COLO668 (cell line): ENCODE results near the gene DDX19B.
A peak's percentile ranks its signal among the peaks of the same experiment; 100 is the strongest.
"Not testable (repeated sequence)": the region's sequence is repeated elsewhere in the genome, so short reads cannot be mapped to it uniquely, and the experiment has no call there.

Experiments
- DNase-seq: peaks from one replicate; lab custom pipeline; 2025; ENCODE audit not compliant: unreplicated experiment; lab: John Stamatoyannopoulos, UW

Gene DDX19B

DNA sequence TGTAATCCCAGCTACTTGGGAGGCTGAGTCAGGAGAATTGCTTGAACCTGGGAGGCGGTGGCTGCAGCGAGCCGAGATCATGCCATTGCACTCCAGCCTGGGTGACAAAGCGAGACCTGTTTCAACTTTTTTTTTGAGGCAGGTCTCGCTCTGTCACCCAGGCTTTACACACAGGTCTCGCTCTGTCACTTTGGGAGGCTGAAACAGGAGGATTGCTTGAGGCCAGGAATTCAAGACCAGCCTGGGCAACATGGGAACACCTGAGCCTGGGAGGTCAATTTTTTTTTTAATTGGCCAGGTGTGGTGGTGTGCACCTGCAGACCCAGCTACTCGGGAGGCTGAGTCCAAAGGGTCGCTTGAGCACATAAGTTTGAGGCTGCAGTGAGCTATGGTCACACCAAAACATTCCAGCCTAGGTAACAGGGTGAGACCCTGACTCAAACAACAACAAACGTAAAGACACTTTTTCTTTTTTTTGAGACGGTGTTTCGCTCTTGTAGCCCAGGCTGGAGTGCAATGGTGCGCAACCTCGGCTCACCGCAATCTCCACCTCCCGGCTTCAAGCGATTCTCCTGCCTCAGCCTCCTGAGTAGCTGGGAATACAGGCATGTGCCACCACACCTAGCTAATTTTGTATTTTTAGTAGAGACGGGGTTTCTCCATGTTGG, 11.5 kb upstream of the DDX19B start:
- DNase-seq = not testable (repeated sequence)

DNA sequence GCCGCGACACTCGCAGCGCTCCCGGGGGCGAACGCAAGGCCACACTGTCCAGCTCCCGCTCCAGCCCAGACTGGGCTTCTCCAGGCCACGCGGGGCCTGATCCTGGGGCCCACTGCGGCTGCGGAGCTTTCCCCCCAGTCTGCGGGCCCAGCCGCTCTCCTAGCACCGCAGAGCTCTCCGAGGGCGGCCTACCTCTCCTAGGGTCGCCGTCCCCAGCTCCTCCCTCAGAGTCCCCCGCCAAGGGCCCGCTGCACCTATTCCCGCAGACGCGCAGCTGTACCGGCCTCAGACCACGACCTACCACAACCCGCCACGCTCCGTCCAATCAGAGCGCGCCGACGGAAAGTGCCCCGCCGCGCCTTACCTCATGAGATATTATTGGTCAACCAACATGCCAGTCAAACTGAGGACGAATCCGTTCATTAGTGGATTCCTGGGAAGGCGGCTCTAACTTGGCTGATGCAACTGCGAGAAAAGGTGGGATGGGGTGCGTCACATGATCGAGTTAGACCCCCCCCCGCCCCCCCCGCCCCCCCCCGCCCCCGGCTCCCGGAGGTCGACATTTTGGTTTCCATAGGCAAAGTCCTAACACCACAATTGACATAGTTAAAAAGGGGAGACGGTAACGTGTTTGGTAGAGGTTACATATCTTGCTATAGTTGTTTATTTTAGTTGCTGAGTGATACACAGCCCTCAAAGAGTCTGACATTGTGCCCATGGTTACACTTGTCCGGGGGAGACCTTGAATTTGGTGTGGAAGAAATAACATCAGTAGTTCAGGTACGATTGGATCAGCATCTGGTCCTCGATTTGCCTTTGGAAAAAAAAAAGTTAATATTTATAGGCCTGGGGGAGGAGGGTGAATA, 9.5 kb upstream of the DDX19B start, which contains the start of gene AARS1:
Gene AARS1, minus strand, starts transcription at position 278 of the 866 bp plus-strand sequence. CDS start 6,743 bp downstream, outside the sequence.
- peak; percentile 98 for DNase-seq

DNA sequence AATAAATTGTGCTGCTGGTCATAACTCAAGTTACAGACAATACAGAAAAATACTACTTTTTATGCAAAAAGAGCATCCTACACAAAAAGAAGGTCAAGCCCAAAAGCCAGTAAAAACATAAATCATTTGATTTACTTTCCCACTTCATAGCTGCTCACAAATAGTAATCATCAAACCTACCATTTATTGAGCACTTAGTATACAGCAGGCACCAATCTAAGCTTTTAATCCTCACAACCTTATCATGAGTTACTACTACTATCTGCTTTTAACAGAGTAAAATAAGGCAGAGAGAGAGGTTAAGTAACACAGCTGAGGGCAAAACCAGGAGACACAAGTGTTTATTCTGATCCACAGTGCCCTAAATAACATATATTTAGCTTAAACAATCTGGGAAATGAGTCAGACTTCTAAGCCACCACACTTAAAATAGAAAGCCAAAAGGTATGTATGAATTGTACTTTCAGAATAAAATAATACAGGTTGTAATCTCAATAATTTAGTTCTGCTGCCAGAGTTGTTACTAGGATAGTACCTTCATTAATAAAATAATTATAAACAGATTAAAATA, 8.0 kb upstream of the DDX19B start:
- no peak for DNase-seq

DNA sequence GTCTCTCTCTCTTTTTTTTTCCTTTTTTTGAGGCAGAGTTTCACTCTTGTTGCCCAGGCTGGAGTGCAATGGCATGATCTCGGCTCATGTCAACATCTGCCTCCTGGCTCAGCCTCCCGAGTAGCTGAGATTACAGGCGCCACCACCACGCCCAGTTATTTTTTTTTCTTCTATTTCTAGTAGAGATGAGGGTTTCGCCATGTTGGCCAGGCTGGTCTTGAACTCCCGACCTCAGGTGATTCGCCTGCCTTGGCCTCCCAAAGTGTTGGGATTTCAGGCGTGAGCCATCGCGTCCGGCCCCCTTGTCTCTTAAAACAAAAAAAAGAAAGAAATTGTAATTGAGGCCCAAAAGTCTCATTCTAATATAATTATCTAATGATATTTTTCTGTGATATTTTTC, 6.8 kb upstream of the DDX19B start:
- DNase-seq = not testable (repeated sequence)

DNA sequence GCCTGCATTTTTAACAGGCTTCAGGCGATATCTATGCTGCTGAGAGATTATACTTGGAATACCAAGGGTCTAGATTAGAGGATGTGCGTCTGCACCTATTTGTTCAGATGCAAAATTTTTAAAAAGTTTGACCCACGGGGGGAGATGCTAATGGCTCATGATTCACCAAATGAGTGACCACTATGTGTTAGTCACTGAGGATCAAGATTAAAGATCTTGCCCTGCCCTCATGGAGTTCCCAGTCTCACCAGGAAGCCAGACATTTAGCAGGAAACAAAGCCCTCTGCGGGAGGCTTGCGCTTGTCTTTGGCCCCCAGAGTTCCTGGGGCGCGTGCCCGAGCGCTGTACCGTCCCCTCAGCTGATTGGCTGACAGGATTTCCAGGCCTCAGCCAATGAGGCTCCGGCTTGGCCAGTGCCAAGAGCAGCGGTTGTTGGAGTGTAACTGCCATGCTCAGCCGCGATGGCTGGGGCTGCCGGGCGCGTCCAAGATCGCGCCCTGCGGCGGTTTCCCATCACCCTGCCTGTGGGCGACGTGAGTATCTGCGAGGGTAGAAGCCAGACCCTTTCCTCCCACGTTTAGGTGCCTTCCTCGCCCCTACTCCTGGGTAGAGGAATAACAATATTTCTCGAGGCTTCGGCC, 4.5 kb upstream of the DDX19B start:
- no peak for DNase-seq

DNA sequence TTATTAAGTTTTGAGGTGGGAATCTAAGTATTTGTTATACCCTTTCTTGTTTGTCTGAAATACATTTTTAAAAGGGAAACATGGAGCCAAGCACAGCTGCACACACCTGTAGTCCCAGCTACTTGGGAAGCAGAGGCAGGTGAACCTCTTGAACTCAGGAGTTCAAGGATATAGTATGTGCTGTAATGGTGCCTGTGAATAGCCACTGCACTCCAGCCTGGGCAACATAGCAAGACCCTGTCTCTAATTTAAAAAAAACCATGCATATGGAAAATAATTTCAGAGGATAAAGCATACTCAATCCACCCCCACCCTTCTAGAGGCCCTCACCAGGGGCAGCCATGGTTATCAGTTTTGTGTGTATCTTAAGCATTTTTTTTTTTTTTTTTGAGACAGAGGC, 3.4 kb upstream of the DDX19B start:
- DNase-seq = no peak

DNA sequence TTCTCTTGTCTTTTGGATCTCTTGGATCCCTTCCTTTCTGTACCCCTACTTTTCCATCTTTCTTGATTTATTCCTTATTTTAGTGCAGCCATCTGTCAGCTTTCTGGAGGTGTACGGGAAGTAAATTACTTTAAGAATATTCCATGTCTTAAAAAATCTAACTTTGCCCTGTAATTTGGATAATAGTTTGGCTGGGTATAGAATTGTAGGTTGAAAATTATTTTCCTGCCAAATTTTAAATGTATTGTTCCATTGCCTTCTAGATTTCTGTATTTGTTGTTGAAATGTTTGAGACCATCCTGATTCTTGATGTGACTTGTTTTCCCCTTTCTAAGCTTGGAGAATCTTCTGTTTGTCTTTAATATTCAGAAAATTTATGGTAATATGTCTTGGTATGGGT, 2.1 kb downstream of the DDX19B start:
- no peak for DNase-seq

DNA sequence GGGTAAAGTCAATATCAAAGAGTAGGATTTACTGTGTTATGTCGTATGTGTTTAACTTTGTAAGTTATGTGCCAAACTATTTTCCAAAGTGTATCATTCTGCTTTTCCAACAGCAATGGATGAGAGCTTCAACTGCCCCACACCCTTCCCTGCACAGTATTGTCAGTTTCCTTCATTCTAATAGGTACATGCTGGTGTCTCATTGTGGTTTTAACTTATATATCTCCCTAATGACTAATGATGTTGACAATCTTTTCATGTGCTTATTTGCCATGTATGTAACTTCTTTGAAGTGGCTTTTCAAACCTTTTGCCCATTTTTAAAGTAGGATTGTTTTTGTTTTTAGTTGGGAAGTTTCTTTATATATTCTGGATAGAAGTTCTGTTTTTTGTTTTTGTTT, 3.8 kb downstream of the DDX19B start:
- no peak for DNase-seq

DNA sequence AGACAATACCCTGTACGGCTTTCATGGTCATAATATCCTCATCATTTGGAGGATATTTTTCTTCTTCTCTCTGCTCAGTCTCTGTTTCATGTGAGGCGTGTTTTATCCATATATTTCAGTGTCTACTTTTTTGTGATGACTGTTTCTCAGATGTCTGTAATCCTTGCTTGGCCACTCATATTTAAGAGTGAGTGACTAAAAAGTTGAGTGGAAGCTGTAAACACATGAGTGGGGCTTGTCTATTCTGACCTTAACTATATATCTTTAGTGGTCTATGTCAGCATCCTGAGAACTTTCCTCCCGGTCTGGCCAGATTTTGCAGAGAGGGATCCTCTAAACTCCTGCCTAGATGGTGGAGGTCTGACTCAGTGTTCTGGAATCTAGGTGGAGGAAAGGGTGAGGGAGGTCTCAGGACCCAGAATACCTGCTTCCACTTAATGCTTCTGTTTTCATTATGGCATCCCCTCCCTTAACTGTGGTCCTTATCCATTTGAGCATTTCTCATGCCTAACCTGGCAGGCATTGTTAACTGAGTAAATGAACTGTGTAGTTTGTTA, 6.0 kb downstream of the DDX19B start:
- DNase-seq = no peak

DNA sequence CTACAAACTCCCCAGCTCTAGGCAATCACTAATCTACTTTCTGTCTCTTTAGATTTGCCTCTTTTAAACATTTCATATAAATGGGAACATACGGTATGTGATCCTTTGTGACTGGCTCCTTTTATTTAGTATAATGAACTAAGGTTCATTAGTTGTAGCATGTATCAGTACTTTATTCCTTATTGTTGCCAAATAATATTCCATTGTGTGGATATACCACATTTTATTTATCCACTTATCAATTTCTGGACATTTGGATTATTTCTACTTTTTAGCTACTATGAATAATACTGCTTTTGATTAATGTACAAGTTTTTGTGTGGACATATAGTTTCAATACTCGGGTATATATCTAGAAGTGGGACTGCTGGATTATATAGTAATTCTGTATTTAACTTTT, 7.9 kb downstream of the DDX19B start:
- DNase-seq = no peak

DNA sequence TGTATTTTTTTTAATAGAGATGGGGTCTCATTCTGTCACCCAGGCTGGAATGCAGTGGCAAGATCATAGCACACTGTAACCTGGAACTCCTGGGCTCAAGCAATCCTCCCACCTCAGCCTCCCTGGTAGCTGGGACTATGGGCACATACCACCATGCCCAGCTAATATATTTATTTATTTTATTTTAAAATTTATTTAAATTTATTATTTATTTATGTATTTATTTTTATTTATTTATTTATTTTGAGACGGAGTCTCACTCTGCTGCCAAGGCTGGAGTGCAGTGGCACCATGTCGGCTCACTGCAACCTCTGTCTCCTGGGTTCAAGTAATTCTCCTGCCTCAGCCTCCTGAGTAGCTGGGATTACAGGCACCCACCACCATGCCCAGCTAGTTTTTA, 8.7 kb downstream of the DDX19B start:
- DNase-seq = not testable (repeated sequence)

DNA sequence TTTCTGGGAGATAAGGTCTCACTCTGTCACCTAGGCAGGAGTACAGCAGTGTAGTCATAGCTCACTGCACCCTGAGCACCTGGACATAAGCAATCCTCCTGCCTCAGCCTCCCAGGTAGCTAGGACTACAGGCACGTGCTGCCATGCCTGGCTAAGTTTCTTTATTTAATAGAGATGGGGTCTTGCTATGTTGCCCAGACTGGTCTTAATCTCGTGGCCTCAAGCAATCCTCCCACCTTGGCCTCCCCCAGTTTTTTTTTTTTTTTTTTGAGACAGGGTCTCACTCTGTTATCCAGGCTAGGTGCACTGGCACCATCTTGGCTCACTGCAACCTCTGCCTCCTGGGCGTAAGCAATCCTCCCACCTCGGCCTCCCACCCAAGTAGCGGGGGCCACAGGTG, 21.1 kb downstream of the DDX19B start:
- no peak for DNase-seq

DNA sequence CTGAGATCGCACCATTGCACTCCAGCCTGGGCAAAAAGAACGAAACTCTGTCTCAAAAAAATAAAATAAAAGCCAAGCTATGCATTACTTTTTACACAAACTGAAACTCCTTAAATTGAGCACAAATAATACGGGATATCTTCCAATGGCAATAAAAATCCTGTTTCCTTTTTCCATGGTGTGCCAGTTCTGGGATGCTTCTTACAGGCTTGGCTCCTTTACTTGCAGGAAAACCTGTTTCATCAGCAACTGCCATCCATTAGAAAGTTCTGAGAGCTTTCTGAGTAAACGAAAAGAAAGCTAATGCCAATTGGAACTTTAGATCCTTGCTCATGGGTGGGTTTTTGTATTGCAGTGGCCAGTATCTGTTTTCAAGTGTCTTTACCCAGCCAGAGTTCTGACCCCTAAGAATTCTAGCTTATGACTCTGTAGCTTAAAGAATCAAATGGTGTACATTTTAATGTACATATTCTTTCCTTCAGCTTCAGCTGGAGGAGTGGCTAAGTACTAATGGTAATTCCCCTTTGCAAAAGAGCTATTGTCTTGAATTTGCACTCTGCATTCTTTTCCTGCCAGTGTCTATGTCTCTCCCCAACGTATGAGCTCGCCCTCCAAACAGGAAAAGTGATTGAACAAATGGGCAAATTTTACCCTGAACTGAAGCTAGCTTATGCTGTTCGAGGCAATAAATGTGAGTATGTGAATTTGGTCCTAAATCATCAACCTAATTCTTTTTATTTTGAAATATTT, 26.2 kb downstream of the DDX19B start:
- DNase-seq = no peak

DNA sequence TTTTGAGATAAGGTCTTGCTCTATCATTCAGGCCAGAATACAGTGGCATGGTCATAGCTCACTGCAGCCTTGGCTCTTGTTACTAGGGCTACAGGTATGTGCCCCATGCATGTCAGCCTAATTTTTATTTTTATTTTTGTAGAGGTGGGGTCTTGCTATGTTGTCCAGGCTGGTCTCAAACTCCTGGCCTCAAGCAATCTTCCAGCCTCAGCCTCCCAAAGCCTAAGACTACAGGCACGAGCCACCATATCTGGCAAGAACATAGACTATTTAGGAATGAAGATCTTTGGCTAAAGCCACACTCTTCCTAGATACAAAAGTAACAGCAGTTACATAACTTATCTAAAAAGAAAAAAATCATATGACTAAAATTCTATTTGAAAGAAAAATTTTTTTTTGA, 32.1 kb downstream of the DDX19B start:
- no peak for DNase-seq

DNA sequence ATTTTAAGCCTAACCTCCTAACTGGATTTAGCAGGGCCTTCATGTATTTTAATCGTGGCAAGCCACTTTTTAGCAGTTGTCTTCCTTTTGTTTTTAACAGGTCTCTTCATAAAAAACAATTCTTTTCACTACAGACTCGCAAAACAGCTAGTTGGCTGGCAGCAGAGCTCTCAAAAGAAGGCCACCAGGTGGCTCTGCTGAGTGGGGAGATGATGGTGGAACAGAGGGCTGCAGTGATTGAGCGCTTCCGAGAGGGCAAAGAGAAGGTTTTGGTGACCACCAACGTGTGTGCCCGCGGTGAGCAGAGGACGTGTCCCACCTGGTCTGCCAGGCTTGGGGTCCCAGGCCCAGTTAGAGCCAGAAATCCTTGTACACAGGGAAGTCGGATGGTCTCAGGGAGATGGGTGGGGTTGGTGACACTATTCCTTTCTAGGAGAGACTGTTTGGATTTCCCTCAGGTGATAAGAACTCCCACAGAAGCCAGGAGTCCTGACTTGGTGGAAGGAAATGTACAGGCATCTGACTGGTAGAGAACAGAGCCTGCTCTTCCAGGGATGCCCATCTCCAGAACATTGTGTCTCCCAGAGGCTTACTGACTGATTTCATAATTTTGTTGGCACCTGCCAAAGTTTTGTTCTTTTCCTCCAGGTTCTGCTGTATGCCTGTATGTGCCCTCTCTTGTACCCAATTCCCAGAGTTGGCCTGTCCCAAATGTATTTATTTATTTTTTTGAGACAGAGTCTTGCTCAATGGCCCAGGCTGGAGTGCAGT, 32.8 kb downstream of the DDX19B start:
- no peak for DNase-seq

DNA sequence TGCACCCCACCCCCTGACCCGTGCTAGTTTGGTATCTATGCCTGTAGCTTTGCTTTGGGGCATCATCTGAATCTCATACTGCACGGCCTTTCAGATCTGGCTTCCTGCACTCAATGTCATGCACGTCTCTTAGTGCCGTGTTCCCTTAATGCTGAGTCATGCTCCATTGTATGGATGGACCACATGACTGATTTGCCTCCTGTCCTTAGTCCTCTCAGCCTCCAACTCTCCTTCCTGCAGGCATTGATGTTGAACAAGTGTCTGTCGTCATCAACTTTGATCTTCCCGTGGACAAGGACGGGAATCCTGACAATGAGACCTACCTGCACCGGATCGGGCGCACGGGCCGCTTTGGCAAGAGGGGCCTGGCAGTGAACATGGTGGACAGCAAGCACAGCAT, 33.7 kb downstream of the DDX19B start:
- not testable (repeated sequence) for DNase-seq

DNA sequence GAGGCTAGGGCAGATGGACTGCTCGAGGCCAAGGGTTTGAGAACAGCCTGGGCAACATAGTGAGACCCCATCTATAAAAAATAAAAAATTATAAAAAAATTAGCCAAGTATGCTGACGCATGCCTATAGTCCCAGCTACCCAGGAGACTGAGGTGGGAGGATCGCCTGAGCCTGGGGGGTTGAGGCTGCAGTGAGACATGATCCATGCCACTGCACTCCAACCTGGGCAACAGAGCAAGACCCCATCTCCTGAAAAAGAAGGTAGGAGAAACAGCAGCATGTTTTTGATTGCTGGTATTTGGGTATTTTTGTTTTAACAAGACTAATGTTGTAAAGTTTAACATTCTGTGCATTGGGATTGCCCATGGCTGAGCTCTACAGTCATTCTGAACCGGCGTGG, 38.8 kb downstream of the DDX19B start:
- no peak for DNase-seq

DNA sequence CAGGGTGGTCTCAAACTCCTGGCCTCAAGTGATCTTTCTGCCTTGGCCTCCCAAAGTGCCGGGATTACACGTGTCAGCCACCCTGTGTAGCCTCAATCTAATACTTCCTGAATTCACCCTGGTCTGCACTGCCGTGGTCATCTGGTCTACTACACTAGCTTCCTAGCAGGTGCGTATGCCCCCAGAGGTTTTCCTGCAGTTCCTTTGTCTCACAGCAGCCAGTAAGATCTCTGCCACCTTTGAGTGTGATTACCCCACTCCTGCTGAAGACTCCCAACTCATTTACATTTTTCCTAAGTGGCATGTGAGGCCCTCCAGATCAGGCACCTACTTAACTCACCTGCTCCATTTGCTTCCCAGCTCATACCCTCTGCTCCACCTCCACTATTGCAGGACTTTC, 42.6 kb downstream of the DDX19B start:
- no peak for DNase-seq

DNA sequence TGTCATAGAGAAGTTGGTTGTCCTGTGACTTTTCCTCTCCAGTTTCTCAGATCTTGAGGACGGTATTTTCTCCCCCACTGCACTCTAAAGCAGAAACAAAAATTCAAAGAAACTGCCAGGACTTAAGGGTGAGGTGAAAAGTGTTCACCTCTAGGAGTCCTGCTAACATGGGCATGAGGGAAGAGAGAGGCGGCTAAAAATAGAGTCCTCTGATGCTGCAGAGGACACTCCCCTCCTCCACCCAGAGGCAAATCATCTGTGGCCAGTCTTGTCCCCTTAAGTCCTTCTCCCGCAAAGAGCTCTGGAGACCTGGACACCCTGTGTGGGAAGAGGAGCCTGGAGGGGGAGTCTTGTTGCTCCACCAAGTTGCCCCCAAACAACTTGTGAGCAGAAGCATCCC, 43.0 kb downstream of the DDX19B start:
- no peak for DNase-seq

DNA sequence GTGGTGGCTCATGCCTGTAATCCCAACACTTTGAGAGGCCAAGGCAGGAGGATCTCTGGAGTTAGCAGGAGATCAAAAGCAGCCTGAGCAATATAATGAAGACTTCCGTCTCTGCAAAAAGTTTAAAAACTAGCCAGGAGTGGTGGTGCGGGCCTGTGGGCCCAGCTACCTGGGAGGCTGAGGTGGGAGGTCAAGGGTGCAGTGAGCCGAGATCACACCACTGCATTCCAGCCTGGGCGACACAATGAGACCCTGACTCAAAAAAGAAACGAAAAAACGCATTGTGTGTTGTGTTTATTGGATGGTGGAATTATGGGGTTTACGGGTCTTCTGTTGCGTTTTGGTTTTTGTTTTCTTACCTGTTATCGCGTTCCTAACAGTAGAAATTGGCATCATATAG, 46.9 kb downstream of the DDX19B start:
- DNase-seq = no peak
